Activated CD8-positive, alpha-beta memory T cell treated with anti-CD3 and anti-CD28 coated beads, Interleukin-2, amount 50 U/mL, for 24 hours (primary cell): Measurements from ENCODE around the gene AHI1.

Experiments
- DNase-seq: peaks from one replicate; pipeline ENCODE4 v3.0.0-alpha.2; 2020; ENCODE audit errors: extremely low read depth

AHI1 gene

GRCh38 chr6:135497412-135498184 is at the start of gene AHI1:
Gene AHI1, minus strand, starts transcription at chr6:135497740. Its CDS starts 5,503 bp downstream, at chr6:135492237.
- DNase-seq = peak; percentile 76

DNA sequence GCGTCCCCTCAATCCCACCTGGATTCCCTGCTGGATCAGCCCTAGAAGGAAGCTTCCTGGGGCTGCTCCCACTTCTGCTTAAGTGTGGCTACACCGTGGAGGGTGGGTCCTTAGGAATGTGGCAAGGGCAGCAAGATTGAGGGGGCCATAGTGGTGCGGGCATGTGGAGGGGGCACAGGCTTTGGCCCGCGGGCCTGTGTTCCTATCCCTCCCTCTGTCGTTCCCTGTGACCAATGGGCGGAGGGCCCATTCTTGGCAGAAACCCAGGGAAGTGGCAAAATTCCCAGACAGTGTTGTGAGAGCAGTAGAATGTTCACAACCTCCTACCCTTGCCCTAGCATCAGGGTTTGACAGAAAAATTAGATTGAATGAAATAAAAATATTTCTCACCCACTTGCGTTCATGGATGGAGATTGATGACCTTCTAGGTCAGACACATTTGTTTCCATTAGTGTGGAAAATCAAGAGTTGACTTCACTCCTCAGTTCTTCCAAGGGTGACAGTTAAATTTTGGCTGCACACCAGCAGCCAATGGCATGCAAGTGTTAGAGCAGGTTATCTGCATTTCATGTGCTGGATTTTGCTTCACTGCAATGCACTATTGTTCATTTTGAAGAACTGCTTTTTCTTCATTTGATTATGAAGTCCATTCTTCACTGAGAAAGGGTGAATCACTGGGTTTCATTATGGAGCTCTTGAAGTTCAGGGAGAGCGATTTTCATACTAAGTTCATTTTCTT is 49.3 kb upstream of the AHI1 start:
- DNase-seq = no peak

GRCh38 chr6:135546206-135546605 is 48.7 kb upstream of the AHI1 start:
- DNase-seq = no peak

- no peak for DNase-seq
Measured at GRCh38 chr6:135540207-135540840, 42.8 kb upstream of the AHI1 start.

GRCh38 chr6:135537741-135538301 is 40.3 kb upstream of the AHI1 start:
- no peak for DNase-seq

DNA sequence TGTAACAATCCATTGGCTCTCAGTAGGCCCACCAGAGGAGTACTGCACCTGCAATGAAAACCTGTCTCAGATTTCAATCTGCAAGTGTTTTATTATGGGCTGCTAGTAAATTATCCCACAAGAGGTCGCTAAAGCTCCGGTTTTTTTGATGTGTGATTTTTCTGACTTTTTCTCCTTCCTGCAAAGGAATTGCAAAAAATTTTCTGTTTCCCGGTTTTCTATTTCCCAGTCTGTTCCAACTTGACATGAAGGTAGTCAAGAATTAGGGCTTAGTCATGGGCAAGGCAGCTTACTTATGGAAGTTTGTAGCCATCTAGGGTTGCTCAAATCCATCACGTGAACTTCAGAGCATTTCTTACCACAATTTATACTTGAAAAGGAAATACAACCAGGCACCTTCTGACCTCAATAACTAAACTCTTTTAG is 38.5 kb upstream of the AHI1 start:
- DNase-seq = no peak

- DNase-seq = no peak
Measured at GRCh38 chr6:135534773-135535380, 37.3 kb upstream of the AHI1 start.

GRCh38 chr6:135532559-135532958 is 35.0 kb upstream of the AHI1 start:
- no peak for DNase-seq

GRCh38 chr6:135531954-135532490 is 34.5 kb upstream of the AHI1 start:
- no peak for DNase-seq

- DNase-seq = no peak
Measured at GRCh38 chr6:135530113-135530512, 32.6 kb upstream of the AHI1 start.

DNA sequence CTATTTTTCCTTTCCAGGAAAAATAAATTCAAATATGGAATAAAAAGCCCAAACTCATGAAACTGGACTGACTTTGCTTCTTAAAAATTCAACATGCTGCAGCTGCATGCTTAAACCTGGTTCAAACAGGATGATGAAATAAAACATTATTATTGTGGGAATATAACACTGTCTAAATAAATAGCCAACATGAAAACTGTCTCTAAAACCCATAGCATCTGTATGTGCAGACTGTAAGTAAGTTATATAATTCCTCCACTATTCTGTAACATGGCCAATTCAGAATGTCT is 30.4 kb upstream of the AHI1 start:
- no peak for DNase-seq

- DNase-seq = no peak
Measured at GRCh38 chr6:135527116-135527959, 29.8 kb upstream of the AHI1 start.

- no peak for DNase-seq
Measured at GRCh38 chr6:135525594-135525993, 28.1 kb upstream of the AHI1 start.

- no peak for DNase-seq
Measured at GRCh38 chr6:135522965-135523692, 25.6 kb upstream of the AHI1 start.

DNA sequence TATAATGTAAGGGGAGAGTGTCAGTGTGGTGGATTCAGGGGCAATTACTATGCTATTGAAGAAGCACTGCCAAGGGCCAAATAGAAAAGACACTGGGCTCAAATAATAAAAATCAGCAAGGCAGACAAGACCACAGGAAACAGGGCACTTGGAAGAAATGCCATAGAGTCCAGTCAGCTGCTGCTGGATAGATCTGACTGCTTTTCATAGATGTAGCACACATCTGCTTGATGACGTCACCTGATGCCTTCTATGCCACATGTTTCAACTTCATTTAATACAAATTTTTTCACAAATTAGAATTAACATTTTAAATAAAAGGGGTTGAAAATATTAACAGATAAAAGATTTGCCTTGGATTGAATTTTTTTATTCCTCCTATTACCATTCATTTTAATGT is 23.9 kb upstream of the AHI1 start:
- no peak for DNase-seq

DNA sequence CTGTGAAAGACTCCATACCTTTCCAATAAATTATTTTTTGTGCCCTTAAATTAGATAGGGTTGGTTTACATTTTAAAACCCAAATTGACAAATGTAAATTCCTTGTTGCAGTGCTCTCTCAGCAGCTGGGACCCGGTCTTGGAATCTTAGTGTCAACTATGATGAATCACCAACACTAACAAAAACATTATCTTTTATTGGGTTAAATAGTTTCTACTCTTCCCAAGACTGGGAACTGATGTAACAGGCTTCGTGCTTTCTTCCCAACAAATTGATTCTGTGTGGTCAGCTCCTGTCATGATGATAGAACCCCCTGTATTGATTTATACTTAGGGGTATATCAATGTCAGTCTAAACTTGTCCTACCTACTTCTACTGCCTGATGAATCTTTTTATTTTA is 23.2 kb upstream of the AHI1 start:
- DNase-seq = no peak

GRCh38 chr6:135519348-135519747 is 21.8 kb upstream of the AHI1 start:
- DNase-seq = no peak

DNA sequence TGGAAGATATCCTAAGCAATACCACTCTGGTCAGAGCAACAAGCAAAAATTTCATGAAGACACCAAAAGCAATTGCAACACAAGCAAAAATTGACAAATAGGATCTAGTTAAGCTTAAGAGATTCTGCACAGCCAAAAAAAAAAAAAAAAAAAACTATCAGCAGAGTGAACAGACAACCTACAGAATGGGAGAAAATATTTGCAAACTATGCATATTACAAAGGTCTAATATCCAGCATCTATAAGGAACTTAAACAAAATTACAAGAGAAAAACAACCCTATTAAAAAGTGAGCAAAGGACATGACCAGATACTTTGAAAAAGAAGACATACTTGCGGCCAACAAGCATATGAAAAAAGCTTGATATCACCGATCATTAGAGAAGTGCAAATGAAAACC is 20.0 kb upstream of the AHI1 start:
- DNase-seq = no peak

- DNase-seq = no peak
Measured at GRCh38 chr6:135514706-135515105, 17.2 kb upstream of the AHI1 start.

- no peak for DNase-seq
Measured at GRCh38 chr6:135506270-135506997, 8.9 kb upstream of the AHI1 start.
